ACHN (cell line): ENCODE data around the gene C1orf167.

ENCODE experiments used
- DNase-seq: peaks from one replicate; pipeline ENCODE4 v3.0.0-alpha.2; 2015
- in situ Hi-C: cut with HindIII; loops from 2 replicates; pipeline ENCODE4 v1.10.0; 2017; ENCODE audit warnings: low sequenced_read_pairs, low pct_ligation_motif_present, low pct_unique_long_range_greater_than_20kb

C1orf167 gene

GRCh38 chr1:11805422-11806306, 43.7 kb downstream of the C1orf167 start, which contains the start of the genes CLCN6 and MTHFR:
Gene CLCN6 (plus strand): TSS chr1:11806191. CDS start chr1:11806263, 72 bp downstream.
Gene MTHFR (minus strand): TSS chr1:11805964. CDS start chr1:11803116, 2,848 bp downstream.
- DNase-seq = peak; percentile 98
- in situ Hi-C loops = no loop called here

GRCh38 chr1:11806307-11806936, 44.4 kb downstream of the C1orf167 start:
- in situ Hi-C loops = no loop called here
- DNase-seq = no peak

- DNase-seq = no peak
- in situ Hi-C loops = no loop called here
Observed at GRCh38 chr1:11807133-11807532, 45.1 kb downstream of the C1orf167 start.

GRCh38 chr1:11813021-11813420, 51.0 kb downstream of the C1orf167 start:
- in situ Hi-C loops = no loop called here
- no peak for DNase-seq

- in situ Hi-C loops = no loop called here
- DNase-seq = no peak
Observed at GRCh38 chr1:11817192-11817591, 55.2 kb downstream of the C1orf167 start.

- no peak for DNase-seq
- in situ Hi-C loops = no loop called here
Observed at GRCh38 chr1:11822091-11822490, 60.1 kb downstream of the C1orf167 start.

- DNase-seq = no peak
- in situ Hi-C loops = no loop called here
Observed at GRCh38 chr1:11823366-11824137, 61.6 kb downstream of the C1orf167 start.

- no peak for DNase-seq
- in situ Hi-C loops = no loop called here
Observed at GRCh38 chr1:11825131-11825530, 63.1 kb downstream of the C1orf167 start.

- in situ Hi-C loops = no loop called here
- DNase-seq = no peak
Observed at GRCh38 chr1:11826946-11827345, 65.0 kb downstream of the C1orf167 start.

GRCh38 chr1:11828511-11828910, 66.5 kb downstream of the C1orf167 start:
- DNase-seq = no peak
- in situ Hi-C loops = no loop called here

- DNase-seq = no peak
- in situ Hi-C loops = no loop called here
Observed at GRCh38 chr1:11831945-11832725, 70.1 kb downstream of the C1orf167 start.

- DNase-seq = no peak
- in situ Hi-C loops = no loop called here
Observed at GRCh38 chr1:11833497-11833896, 71.5 kb downstream of the C1orf167 start.

- in situ Hi-C loops = no loop called here
- DNase-seq = no peak
Observed at GRCh38 chr1:11833900-11834299, 71.9 kb downstream of the C1orf167 start.

- in situ Hi-C loops = no loop called here
- no peak for DNase-seq
Observed at GRCh38 chr1:11835441-11836225, 73.6 kb downstream of the C1orf167 start.

GRCh38 chr1:11836955-11837766, 75.2 kb downstream of the C1orf167 start:
- in situ Hi-C loops = no loop called here
- no peak for DNase-seq

- no peak for DNase-seq
- in situ Hi-C loops = no loop called here
Observed at GRCh38 chr1:11837767-11838348, 75.9 kb downstream of the C1orf167 start.
